ENCODE results near the gene UPP1.
"Not testable (repeated sequence)": the region's sequence is repeated elsewhere in the genome, so short reads cannot be mapped to it uniquely, and the experiment has no call there.

UPP1 gene

GRCh38 chr7:48089046-48090003, at the start of gene UPP1:
Gene UPP1, plus strand, starts transcription at chr7:48089265. Its CDS starts 5,519 bp downstream, at chr7:48094784.
- DNase-seq (ENCODE audit: low spot score) = peak; percentile 88

GRCh38 chr7:48040944-48041652, 48.0 kb upstream of the UPP1 start:
- DNase-seq (ENCODE audit: low spot score) = no peak

- no peak for DNase-seq (ENCODE audit: low spot score)
Observed at GRCh38 chr7:48041653-48041970, 47.5 kb upstream of the UPP1 start.

- DNase-seq (ENCODE audit: low spot score) = no peak
Observed at GRCh38 chr7:48042216-48042615, 46.8 kb upstream of the UPP1 start.

- DNase-seq (ENCODE audit: low spot score) = no peak
Observed at GRCh38 chr7:48042636-48043035, 46.4 kb upstream of the UPP1 start.

- DNase-seq (ENCODE audit: low spot score) = no peak
Observed at GRCh38 chr7:48045195-48045765, 43.8 kb upstream of the UPP1 start.

- no peak for DNase-seq (ENCODE audit: low spot score)
Observed at GRCh38 chr7:48046458-48046857, 42.6 kb upstream of the UPP1 start.

- DNase-seq (ENCODE audit: low spot score) = no peak
Observed at GRCh38 chr7:48048113-48048512, 41.0 kb upstream of the UPP1 start.

- no peak for DNase-seq (ENCODE audit: low spot score)
Observed at GRCh38 chr7:48049850-48050249, 39.2 kb upstream of the UPP1 start.

GRCh38 chr7:48052748-48053147, 36.3 kb upstream of the UPP1 start:
- no peak for DNase-seq (ENCODE audit: low spot score)

GRCh38 chr7:48053736-48054135, 35.3 kb upstream of the UPP1 start:
- DNase-seq (ENCODE audit: low spot score) = no peak

GRCh38 chr7:48058990-48059389, 30.1 kb upstream of the UPP1 start:
- DNase-seq (ENCODE audit: low spot score) = no peak

- DNase-seq (ENCODE audit: low spot score) = no peak
Observed at GRCh38 chr7:48059706-48060105, 29.4 kb upstream of the UPP1 start.

- DNase-seq (ENCODE audit: low spot score) = no peak
Observed at GRCh38 chr7:48063985-48064384, 25.1 kb upstream of the UPP1 start.

- DNase-seq (ENCODE audit: low spot score) = no peak
Observed at GRCh38 chr7:48067475-48067874, 21.6 kb upstream of the UPP1 start.

GRCh38 chr7:48074204-48074654, 14.8 kb upstream of the UPP1 start:
- no peak for DNase-seq (ENCODE audit: low spot score)

- no peak for DNase-seq (ENCODE audit: low spot score)
Observed at GRCh38 chr7:48077423-48077822, 11.6 kb upstream of the UPP1 start.

- DNase-seq (ENCODE audit: low spot score) = no peak
Observed at GRCh38 chr7:48078470-48078869, 10.6 kb upstream of the UPP1 start.

- not testable (repeated sequence) for DNase-seq (ENCODE audit: low spot score)
Observed at GRCh38 chr7:48082378-48082777, 6.7 kb upstream of the UPP1 start.

- DNase-seq (ENCODE audit: low spot score) = no peak
Observed at GRCh38 chr7:48083114-48083830, 5.8 kb upstream of the UPP1 start.

- DNase-seq (ENCODE audit: low spot score) = peak; percentile 33
Observed at GRCh38 chr7:48084727-48085432, 4.2 kb upstream of the UPP1 start.

GRCh38 chr7:48085433-48085791, 3.7 kb upstream of the UPP1 start:
- DNase-seq (ENCODE audit: low spot score) = no peak
